Dermis microvascular lymphatic vessel endothelial cell (primary cell): ENCODE measurements around the gene CAMP. TPM values are rescaled to one million over a fixed set of nuclear protein-coding genes. Genes with fewer than 3 reads are reported as not detected.

ENCODE experiments used
- DNase-seq, 2 donors: peaks; one replicate each; pipeline versions ENCODE4 v3.0.0 to v3.0.0-alpha.2; 2010; ENCODE audit warnings: low read depth in 2 of 2
- total RNA-seq: library from RNA; depleted of rRNA; stranded (reverse); fragments of >200 nt; gene quantifications from 2 replicates; pipeline ENCODE4 v1.2.1, GENCODE V29; 2014

Gene CAMP
- total RNA-seq, 1 donor from 2014 or later = not detected

DNA sequence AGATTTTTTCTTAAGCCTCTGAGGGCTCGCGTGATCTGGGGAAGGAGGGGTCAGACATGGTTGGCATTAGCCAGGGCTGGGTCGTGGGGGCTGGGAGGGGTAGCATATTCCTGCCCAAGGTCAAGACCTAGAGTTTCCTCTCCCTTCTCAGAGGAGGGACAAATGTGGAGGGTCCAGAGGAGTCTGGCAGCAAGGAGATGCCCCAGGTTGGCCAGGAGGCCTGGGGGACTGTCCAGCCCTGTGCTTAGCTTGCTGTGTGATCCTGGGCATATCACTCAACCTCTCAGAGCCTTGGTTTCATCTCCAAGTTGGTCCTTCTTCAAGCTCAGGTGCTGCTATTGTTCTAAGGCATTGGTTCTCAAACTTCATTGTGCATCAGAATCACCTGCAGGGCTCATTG, 9.1 kb upstream of the CAMP start:
- DNase-seq = no peak

DNA sequence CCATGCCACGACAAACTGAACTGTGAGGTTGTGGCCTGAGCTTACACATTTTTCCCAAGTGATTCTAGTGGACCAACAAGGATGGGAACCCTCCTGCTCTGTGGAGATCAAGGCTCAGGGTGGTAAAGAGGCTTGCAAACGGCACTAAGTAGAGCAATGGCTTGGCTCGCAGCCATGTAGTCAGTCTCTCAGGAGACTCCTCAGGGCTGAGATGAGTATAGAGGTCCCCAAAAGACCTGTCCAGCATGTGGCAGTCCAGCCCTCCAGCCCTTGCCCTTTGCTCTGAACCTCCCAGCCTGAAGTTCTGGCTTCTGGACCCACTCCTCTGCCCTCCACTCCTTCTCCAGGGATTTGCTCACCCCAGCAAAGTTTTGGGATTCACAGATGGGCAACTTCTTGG, 8.3 kb upstream of the CAMP start:
- DNase-seq = no peak

DNA sequence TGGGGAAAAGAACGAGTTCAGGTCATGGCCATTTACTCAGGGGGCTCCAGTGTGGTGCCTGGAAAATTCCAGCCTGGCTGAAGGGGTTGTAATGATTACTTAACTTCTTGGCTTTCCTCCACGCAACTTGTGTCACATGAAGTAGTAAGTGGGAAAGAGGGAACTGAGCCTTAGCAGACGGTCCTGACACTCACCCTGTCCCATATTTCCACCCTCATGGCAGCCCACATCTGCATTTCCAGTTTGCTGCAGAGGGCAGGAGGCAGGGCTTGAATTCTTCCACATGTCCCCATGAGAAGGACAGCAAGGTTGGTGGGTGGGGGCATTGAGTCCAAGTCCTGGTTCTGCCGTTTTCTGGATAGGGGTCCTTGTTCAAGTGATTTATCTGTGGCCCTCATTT, 7.8 kb upstream of the CAMP start:
- DNase-seq = no peak

DNA sequence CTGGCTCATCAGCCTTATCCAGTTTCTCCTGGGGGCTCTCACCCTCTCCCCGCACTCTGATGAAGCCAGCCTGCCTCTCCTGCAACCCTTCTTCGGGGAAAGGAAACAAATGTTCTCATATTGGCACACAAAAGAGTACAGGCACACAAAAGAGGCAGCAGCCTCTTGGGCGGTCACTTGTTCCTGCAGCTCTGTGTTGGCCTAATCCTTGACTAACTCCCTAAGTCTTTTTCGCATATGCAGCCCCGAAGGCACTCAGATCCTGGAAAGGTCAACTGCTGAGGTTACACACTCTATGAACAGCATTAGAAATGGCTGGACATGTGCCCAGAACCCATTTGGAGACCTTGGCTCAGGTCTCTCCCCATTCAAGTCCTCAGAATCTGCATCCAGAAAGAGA, 7.4 kb upstream of the CAMP start:
- no peak for DNase-seq

DNA sequence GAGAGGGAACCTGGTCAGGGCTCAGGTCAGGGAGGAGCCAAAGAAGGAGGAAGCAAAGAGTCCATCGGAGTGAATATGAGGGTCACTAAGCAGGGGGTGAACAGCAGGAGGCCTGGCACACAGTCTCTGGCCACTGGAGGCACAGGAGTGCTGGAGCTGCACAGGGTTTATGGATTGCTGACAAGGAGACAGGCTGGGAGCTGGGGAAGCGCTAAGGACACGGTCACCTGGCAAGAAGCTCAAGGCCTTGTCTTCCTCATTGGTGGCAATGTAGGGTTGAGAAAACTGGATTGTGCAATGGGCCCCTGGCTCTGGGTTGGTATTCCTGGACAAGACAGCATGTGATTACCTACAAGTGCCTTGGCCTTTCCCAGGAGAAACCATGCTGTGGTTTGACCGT, 5.8 kb upstream of the CAMP start:
- no peak for DNase-seq

DNA sequence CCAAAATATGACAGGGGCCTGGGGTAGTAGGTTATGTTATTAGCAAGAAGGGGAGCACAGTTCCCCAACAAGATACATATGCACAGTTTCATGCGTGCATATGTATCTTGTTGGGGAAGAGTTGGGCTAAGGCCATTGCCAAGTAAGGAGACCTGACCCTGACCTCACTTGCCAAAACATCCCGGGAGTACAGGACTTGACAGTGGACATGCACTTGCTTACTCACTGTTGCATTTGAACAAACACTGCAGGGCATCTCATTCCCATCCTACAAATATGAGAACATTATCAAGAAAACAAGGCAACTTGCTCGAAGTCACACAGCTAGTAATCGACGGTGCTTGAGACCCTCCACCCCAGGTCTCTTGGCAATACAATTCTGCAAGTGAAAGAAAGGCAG, 4.8 kb upstream of the CAMP start:
- DNase-seq = no peak

DNA sequence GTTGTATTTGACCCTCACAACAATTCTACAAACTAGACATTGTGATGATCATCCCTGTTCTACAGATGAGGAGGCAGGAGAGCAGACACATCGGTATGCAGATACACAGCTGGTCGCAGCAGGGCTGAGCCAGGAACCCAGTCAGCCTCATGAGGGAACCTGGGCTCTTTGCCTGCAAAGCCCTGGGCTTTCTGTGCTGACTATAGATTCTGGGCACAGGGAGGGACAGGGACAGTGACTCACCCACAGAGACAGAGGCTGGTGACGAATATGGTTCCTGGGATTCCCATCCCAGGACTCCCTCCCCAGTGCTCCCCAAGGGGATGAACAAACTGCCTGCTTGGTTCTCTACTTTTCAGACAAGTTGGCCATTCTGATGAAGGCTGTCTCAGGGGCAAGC, 3.8 kb upstream of the CAMP start:
- no peak for DNase-seq

DNA sequence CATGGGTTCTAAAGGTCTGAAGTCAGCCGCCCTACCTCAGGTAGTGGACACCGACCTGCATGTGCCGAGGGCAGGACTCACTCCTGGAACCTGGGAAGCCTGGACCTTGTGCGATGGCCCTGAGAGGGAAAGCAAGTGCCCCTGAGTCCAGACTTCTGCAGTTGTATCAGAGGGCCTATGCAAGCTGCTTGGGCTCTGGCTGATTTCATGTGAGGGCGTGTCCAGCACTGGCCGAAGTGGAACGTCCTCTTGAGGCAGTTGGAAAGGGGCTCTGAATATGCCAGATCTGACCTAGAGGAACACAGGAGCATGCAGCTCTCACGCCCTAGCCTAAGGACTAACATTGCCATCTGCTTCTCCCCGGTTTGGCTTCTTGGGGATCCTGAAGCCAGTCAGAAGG, 2.5 kb upstream of the CAMP start:
- no peak for DNase-seq

DNA sequence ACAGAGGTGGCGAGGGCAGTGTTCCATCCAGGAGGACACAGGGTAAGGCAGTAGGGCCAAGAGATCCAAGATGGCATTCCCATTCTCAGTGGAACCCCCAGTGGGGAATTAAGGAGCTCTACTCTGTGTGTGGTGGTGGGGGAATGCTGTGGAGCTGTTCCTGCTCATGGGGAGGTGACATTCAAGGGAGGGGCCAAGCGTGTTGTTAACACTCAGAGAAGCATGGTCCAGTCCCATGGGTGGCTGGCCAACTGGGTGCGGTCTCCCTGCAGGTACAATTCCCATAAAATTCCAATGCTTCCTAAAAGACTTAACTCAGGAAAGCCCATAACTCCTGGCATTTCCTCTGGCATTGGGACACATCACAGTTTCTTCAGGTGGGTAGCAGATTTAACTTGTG, 2.3 kb downstream of the CAMP start:
- DNase-seq = no peak

DNA sequence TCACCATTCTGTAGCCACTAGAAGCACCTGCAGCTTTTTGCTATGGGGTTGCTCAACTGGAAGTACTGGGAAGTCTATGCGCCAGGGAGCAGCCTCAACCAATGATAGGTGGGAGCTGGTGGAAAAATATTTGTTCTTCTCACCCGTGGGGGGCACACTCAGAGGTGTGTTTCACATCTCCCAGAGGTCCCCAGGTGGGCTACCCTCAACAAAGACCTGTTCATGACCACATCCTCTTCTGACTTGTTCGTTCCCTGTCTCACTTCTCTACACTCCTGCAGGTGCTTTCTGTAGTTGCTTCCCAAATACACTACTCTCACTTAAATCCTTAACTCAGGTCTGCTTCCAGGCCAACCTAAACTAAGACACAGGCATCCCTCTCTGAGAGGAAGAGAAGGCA, 3.6 kb downstream of the CAMP start:
- DNase-seq = no peak

DNA sequence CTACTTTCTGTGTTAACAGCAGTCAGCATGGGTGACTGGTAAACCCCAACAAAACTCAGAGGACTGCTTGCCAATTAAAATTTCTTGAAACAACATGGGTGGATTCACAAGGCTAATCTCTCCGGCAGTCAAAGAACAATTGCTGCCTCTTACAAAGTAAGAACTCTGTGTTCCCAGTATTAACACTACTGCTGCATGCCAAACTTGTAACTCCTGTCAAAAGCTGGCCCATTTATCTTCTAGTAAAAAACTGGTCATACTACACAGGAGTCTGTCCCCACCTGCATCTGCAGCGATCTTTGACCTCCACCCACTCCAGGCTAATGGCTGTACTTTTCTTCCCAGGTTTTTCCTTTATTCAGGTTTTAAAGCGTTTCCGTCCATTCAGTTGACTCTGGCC, 8.9 kb downstream of the CAMP start:
- DNase-seq = no peak

DNA sequence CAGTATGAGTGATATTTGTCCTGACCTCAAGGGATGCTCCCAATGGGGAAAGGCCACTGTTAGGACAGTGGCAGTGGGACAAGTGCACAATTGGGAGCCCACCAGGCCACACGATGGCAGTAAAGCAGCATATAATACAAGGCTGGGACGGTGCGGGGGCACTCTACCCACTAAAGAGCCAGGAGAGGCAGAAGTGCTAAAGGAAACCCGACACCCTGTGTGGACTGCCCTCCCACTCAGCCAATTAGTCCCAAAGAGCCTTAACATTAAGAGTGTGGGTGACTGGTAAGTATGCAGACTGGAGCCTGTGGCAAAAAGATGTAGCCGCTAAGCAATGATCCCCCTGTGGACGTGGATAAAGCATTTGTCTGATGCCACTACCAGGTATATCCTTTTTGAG, 9.4 kb downstream of the CAMP start:
- DNase-seq = peak; percentile 47 to 81

DNA sequence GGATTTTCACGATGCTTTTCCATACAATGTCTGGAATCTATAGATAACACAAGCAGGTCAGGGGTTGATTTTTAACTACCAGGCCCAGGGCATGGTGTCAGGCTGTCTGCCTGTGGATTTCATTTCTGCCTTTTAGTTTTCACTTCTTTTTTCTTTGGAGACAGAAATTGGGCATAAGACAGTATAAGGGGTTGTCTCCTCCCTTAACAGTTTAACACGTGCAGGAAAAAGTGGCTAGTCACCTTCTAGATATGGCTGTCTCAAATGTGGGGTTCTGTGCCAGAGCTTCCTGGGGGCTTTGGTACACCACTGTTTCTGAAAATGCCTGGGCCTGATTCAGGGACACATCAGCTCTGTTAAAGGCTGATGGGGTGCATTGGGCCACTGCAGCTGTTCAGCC, 10.2 kb downstream of the CAMP start:
- no peak for DNase-seq

DNA sequence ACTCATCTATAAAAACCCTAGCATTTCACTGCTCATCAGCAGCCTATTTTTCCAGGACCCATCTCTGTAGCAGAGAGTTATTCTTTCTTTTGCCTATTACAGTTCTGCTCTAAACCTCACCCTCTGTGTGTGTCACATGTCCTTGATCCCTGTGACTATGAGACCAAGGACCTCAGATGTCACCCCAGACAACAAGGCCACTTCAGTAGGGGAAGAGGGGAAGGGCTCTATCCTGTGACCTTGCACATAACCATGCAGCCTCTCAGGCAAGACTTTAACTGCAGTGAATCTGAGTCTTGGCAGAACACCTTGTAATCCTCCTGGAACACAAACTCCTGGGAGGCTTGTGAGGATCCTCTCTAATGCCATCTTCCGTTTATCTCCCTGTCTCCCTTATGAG, 13.2 kb downstream of the CAMP start:
- no peak for DNase-seq

DNA sequence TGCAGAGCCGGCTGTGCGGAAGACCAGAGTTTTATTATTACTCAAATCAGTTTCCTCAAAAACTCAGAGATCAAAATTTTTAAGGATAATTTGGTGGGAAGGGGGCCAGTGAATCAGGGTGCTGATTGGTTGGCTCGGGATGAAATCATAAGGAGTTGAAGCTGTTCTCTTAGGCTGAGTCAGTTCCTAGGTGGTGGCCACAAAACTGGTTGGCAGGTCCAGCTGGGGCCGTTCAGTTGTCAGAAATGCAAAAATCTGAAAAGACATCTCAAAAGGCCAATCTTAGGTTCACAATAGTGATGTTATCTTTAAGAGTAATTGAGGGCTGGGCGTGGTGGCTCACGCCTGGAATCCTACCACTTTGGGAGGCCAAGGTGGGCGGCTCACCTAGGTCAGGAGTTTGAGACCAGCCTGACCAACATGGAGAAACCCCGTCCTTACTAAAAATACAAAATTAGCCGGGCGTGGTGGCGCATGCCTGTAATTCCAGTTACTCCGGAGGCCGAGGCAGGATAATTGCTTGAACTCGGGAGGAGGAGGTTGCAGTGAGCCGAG, 15.3 kb downstream of the CAMP start:
- DNase-seq = no peak

DNA sequence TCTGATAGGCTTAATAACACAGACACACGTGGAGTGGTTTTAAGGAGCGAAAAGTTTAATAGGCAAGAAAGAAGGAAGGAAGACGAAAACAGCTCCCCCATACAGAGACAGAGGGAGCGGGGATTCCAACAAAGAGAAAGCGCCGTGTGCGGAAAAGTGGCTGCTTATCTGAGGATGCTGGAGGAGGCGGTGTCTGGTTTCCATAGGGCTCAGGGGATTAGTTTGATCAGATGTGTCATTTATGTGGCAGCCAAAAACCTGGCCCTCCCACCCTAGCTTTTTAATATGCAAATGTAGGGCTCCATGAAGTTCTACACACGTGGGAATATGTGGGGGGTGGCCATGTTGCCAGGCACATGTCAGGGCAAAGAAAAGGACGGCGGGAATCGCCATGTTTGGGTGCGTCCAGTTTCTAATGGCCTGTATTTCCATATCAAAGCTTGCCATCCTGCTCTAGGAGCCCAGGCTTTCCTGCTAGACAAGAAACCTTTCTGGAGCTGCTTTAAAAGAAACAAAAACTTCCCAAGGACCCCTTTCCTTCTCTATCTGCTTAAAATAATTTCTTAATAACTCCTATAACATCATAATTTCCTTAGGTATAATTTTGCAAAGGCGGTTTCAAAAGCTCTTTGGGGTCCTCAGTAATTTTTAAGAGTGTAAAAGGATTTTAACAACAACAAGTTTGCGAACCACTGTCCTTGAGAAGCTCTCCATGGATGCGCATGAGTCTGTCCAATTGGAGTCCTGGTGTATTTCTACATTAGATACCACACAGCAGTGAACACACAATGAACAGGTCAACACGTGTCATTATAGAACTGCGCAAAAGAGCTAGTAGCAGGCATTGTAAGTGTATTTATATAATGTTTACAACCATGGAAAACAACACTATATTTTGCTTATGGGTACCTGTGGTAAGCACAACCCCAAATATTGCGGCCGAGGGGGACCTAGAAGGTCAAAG, 17.0 kb downstream of the CAMP start:
- no peak for DNase-seq

DNA sequence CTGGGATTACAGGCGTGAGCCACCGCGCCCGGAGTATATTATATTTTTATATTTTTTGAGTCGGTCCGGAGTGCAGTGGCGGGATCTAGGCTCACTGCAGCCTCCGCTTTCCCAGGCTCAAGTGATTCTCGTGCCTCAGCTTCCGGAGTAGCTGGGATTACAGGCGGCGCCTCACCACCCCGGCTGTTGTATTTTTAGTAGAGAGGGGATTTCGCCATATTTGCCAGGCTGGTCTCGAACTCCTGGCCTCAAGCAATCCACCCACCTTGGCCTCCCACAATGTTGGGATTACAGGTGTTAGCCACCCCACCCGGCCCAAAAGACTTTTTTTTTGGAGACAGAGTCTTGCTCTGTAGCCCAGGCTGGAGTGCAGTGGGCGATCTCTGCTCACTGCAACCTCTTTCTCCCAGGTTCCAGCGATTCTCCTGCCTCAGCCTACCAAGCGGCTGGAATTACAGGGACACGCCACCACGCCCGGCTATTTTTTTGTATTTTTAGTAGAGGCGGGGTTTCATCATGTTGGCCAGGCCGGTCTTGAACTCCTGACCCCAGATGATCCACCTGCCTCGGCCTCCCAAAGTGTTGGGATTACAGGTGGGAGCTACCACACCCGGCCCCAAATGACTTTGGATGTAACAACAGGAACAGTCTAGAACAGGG, 18.6 kb downstream of the CAMP start:
- peak in 1 of 2 donors; percentile 44 for DNase-seq

DNA sequence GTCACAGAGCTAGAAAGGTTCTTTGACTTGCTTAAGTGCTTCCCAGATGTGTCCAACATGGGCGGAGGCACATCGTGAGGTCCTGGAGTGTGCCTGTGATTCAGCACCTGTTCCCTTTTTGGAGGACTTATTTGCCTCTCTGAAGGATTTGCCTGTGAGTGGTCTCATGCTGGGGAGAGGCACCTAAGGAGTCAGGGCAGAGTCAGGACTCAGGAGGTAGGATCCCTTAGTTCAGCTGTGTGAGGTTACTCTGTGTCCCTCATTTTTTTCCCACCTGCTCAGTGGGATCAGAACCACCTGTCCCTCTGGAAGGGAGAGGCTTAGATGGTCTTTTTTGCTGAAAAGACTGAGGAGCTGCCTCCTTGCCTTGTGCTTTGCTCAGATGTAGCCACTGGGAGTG, 20.6 kb downstream of the CAMP start:
- no peak for DNase-seq

DNA sequence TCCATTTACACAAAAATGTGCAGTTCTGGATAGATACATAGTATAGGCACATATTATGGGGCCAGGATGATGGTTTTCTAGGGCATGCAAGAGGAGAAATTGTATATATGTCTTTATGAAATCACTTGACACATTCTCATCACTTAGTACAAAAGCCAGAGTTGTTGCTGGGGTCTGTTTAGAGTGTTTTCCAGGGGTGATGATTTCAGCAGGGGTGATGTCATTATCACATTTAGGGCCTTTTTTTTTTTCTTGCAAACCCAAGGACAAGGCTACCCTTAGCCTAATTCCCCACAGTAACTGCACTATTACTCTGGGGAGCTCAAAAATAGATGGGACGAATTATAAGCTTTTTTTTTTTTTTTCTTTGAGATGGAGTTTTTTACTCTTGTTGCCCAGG, 21.2 kb downstream of the CAMP start:
- no peak for DNase-seq

DNA sequence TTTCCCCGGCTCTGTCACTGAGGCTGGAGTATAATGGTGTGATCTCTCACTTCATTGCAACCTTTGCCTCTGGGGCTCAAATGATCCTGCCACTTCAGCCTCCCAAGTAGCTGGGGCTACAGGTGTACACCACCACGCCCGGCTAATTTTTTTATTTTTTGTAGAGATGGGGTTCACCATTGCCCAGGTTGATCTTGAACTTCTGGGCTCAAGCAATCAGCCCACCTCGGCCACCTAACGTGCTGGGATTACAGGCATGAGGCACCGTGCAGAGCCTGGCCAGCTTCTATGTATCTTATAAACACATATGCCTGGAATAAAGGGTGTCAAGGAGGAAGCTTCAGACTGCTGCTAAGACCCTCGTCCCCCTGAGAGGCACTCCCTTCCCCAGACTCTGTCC, 21.8 kb downstream of the CAMP start:
- no peak for DNase-seq

DNA sequence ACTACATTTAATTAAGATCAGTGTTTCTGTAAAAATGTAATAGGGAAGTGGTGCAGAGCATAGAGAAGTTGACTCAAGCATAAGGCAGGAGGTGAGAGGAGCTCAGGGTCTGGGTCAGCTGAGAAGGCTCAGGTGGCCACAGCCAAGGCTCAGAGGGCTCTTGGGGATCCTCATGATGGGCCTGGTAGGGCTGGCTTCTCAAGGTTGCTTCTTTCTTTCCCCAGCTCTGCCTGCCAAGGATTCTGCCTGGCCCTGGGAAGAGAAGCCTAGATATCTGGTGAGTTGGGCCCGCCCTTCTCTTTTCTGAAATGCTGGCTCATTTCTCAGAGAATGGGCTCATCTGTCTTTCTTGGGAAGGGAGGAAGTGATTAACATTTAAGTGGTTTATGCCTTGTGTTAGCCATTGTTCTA, 24.1 kb downstream of the CAMP start:
- DNase-seq = peak in 1 of 2 donors; percentile 63

DNA sequence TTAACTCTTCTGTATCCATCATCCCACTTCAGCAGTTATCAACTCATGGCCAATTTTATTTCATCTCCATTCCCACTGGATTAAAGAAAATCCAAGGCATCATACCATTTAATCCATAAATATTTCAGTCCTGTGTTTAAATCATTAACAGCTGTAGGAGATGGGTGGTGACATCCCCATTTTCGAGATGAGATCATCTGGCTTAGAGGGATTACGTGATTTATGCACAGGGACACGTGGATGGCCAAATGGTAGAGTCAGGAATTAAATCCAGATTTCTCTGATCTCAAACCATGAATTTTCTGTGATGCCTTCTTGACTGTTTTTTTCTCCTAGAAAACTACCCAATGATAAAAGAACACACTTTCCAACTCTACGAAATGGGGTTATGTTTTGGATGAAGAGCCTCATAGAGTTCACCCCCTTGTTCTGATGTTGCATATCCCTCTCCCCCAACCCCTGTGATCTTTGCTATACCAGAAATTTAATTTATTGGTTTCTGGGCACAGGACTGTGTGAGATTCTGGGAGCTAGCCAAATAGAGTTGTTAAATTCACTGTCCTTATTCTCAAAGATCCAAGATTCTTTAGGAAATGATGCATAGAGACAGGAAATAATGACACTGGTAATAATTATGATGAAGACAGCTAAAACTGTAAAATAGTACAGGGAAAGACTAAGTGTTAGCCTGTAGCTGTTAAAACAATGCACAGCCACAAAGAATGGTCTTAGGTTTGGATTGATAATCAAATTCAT, 25.0 kb downstream of the CAMP start:
- DNase-seq = peak in 1 of 2 donors; percentile 49
